Peyer's patch (tissue), 4 donors: Measurements from ENCODE around the gene PATJ.

Source experiments
- POLR2A ChIP-seq, 2 donors: fragments of 450-650 bp; IDR thresholded peaks; one replicate each; pipeline ENCODE4 v1.5.1; 2017; ENCODE audit warnings: antibody characterized with exemption in 2 of 2, mild to moderate bottlenecking in 2 of 2, moderate library complexity in 2 of 2
- TF ChIP-seq, protein P1 (sequence below), 6 experiments: fragments of 450-650 bp in 4 of 6; fragments of 200-600 bp in 2 of 6; sonication (generic) in 1 of 6; IDR thresholded peaks; one replicate each; pipeline ENCODE4 v1.5.1; 2017 to 2019; ENCODE audit warnings: antibody characterized with exemption in 6 of 6, mild to moderate bottlenecking in 3 of 6, moderate library complexity in 1 of 6

DNA sequence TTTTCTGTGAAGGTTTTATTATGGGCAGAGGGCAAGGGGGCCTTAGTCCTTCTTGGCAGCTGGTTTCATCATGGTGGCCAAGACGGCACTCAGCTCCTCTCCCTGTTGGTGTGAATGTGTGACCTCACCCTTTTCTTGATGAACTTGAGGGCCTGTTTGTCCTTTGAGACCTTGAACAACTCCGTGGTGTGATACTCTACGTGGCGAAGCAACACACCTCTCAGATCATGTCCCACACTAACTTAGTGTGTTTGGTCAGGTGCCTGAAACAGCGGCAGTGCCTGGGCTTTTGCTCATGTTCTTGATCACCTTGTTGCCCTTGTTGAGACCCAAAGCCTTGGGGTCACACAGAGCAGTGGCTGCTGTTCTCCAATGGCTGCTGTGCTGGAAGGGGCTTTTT lies 465.8 kb downstream of the PATJ start:
- TF ChIP-seq, protein P1, sequence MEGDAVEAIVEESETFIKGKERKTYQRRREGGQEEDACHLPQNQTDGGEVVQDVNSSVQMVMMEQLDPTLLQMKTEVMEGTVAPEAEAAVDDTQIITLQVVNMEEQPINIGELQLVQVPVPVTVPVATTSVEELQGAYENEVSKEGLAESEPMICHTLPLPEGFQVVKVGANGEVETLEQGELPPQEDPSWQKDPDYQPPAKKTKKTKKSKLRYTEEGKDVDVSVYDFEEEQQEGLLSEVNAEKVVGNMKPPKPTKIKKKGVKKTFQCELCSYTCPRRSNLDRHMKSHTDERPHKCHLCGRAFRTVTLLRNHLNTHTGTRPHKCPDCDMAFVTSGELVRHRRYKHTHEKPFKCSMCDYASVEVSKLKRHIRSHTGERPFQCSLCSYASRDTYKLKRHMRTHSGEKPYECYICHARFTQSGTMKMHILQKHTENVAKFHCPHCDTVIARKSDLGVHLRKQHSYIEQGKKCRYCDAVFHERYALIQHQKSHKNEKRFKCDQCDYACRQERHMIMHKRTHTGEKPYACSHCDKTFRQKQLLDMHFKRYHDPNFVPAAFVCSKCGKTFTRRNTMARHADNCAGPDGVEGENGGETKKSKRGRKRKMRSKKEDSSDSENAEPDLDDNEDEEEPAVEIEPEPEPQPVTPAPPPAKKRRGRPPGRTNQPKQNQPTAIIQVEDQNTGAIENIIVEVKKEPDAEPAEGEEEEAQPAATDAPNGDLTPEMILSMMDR (IDR thresholded peaks at IDR 0.05): no peak
- no peak for TF ChIP-seq POLR2A (IDR thresholded peaks at IDR 0.05)
